ENCODE results near the gene CDYL.

DNA sequence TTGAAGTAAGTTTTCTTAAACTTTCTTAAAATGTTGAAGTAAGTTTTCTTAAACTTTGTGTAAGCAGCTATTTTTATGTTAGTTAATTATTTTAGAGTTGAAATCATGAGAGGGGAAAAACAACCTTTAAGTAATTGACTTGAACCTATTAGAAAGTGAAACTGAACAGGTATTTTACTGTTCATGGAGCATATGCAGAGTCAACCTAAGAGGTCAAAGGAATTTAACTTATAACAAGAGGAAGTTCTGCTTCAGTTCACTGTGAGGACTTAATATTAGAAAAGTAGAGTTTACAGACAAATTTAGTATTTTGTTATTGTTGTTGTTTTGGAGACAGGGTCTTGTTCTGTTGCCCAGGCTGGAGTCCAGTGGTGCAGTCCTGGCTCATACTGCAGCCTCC is 38.0 kb downstream of the CDYL start:
- TF ChIP-seq POLR2A (IDR thresholded peaks at IDR 0.05): no peak
- TF ChIP-seq, protein P1, sequence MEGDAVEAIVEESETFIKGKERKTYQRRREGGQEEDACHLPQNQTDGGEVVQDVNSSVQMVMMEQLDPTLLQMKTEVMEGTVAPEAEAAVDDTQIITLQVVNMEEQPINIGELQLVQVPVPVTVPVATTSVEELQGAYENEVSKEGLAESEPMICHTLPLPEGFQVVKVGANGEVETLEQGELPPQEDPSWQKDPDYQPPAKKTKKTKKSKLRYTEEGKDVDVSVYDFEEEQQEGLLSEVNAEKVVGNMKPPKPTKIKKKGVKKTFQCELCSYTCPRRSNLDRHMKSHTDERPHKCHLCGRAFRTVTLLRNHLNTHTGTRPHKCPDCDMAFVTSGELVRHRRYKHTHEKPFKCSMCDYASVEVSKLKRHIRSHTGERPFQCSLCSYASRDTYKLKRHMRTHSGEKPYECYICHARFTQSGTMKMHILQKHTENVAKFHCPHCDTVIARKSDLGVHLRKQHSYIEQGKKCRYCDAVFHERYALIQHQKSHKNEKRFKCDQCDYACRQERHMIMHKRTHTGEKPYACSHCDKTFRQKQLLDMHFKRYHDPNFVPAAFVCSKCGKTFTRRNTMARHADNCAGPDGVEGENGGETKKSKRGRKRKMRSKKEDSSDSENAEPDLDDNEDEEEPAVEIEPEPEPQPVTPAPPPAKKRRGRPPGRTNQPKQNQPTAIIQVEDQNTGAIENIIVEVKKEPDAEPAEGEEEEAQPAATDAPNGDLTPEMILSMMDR (IDR thresholded peaks at IDR 0.05 in 8 of 11, conservative IDR thresholded peaks at IDR 0.05 in 3 of 11): no peak
